SIG-M5 (cell line): ENCODE measurements around the gene SESN2.

ENCODE experiments used
- DNase-seq: peaks from one replicate; lab custom pipeline; 2025; lab: John Stamatoyannopoulos, UW

Gene SESN2

GRCh38 chr1:28259252-28259933 lies at the start of gene SESN2:
Gene SESN2 (plus strand): TSS chr1:28259518. CDS start chr1:28259848, 330 bp downstream.
- peak; percentile 80 for DNase-seq

GRCh38 chr1:28209700-28210099 lies 49.6 kb upstream of the SESN2 start:
- DNase-seq = no peak

GRCh38 chr1:28213315-28213714 lies 46.0 kb upstream of the SESN2 start:
- no peak for DNase-seq

GRCh38 chr1:28229089-28229488 lies 30.2 kb upstream of the SESN2 start:
- no peak for DNase-seq

GRCh38 chr1:28229996-28230395 lies 29.3 kb upstream of the SESN2 start:
- no peak for DNase-seq

GRCh38 chr1:28232558-28233263 lies 26.6 kb upstream of the SESN2 start, which contains the start of gene DNAJC8:
Gene DNAJC8 (minus strand): TSS chr1:28233029. CDS start chr1:28232998, 31 bp downstream.
- DNase-seq = peak; percentile 70

GRCh38 chr1:28233264-28233606 lies 26.1 kb upstream of the SESN2 start:
- no peak for DNase-seq

- peak; percentile 88 for DNase-seq
These were observed 23.3 kb upstream of the SESN2 start, which contains the start of gene ATP5IF1 for GRCh38 chr1:28235755-28236655. Gene ATP5IF1 (plus strand): TSS chr1:28236124. CDS start chr1:28236184, 60 bp downstream.

GRCh38 chr1:28236656-28237322 lies 22.5 kb upstream of the SESN2 start:
- DNase-seq = no peak

GRCh38 chr1:28239004-28239403 lies 20.3 kb upstream of the SESN2 start:
- DNase-seq = no peak

GRCh38 chr1:28240024-28240423 lies 19.3 kb upstream of the SESN2 start:
- DNase-seq = no peak

GRCh38 chr1:28241638-28242241 lies 17.6 kb upstream of the SESN2 start:
- DNase-seq = no peak

GRCh38 chr1:28243685-28244311 lies 15.5 kb upstream of the SESN2 start:
- no peak for DNase-seq

- no peak for DNase-seq
These were observed 14.6 kb upstream of the SESN2 start for GRCh38 chr1:28244549-28245251.

- DNase-seq = peak; percentile 35
These were observed 12.9 kb upstream of the SESN2 start for GRCh38 chr1:28246427-28246832.

GRCh38 chr1:28247612-28248272 lies 11.6 kb upstream of the SESN2 start:
- no peak for DNase-seq

- no peak for DNase-seq
These were observed 10.9 kb upstream of the SESN2 start for GRCh38 chr1:28248273-28249012.

GRCh38 chr1:28249013-28249865 lies 10.1 kb upstream of the SESN2 start:
- peak; percentile 19 for DNase-seq
